NK-92 treated with Interleukin-12 subunit alpha and Interleukin-12 subunit beta, amount 100 ng/mL, for 24 hours (cell line): ENCODE data around the gene DAPK3.
"Not testable (repeated sequence)": the region's sequence is repeated elsewhere in the genome, so short reads cannot be mapped to it uniquely, and the experiment has no call there.

Source experiments
- DNase-seq: peaks from one replicate; lab custom pipeline; 2025; lab: John Stamatoyannopoulos, UW

DAPK3 gene

GRCh38 chr19:3970808-3971598 is at the start of gene DAPK3:
TSS of gene DAPK3 (minus strand) at chr19:3971099. CDS start at chr19:3969735, 1,364 bp downstream.
- peak; percentile 95 for DNase-seq

GRCh38 chr19:4019578-4019977 is 48.7 kb upstream of the DAPK3 start:
- no peak for DNase-seq

GRCh38 chr19:4018775-4019504 is 48.0 kb upstream of the DAPK3 start:
- DNase-seq, result no peak

- no peak for DNase-seq
Observed at GRCh38 chr19:4018140-4018613, 47.3 kb upstream of the DAPK3 start.

GRCh38 chr19:4016903-4017638 is 46.2 kb upstream of the DAPK3 start:
- DNase-seq, result no peak

GRCh38 chr19:4016486-4016885 is 45.6 kb upstream of the DAPK3 start:
- no peak for DNase-seq

GRCh38 chr19:4015705-4016402 is 45.0 kb upstream of the DAPK3 start:
- DNase-seq, result no peak

GRCh38 chr19:4014541-4015491 is 43.9 kb upstream of the DAPK3 start:
- no peak for DNase-seq

GRCh38 chr19:4013886-4014540 is 43.1 kb upstream of the DAPK3 start:
- DNase-seq, result no peak

- no peak for DNase-seq
Observed at GRCh38 chr19:4012975-4013634, 42.2 kb upstream of the DAPK3 start.

GRCh38 chr19:4012092-4012974 is 41.4 kb upstream of the DAPK3 start:
- DNase-seq, result no peak

GRCh38 chr19:4011430-4011829 is 40.5 kb upstream of the DAPK3 start:
- not testable (repeated sequence) for DNase-seq

GRCh38 chr19:4010808-4011110 is 39.9 kb upstream of the DAPK3 start:
- no peak for DNase-seq

- DNase-seq, result no peak
Observed at GRCh38 chr19:4009990-4010807, 39.3 kb upstream of the DAPK3 start.

- DNase-seq, result no peak
Observed at GRCh38 chr19:4007836-4008539, 37.1 kb upstream of the DAPK3 start.

GRCh38 chr19:4007021-4007835 is 36.3 kb upstream of the DAPK3 start, which contains the start of gene PIAS4:
TSS of gene PIAS4 (plus strand) at chr19:4007736. CDS start at chr19:4007761, 25 bp downstream.
- peak; percentile 95 for DNase-seq
